HEK293 (cell line): Measurements from ENCODE around the gene MADD.
A peak's percentile ranks its signal among the peaks of the same experiment; 100 is the strongest.

Source experiments
- CTCF ChIA-PET: fragments of 350-600 bp; formaldehyde crosslinking; extraction: SDS; loops from one replicate; lab custom pipeline; 2021; ENCODE audit warnings: antibody characterized with exemption; lab: Yijun Ruan, JAX
- POLR2A ChIA-PET: fragments of 300-600 bp; formaldehyde crosslinking; extraction: SDS; loops from one replicate; lab custom pipeline; 2020; ENCODE audit warnings: antibody characterized with exemption, inconsistent platforms; lab: Yijun Ruan, JAX
- H3K27ac ChIP-seq: fragments of 200-500 bp; sonication (Bioruptor generic); 2 replicates; pipeline ENCODE4 v1.5.1; 2014; ENCODE audit warnings: low read depth, low read length, control low read depth, inconsistent platforms; ENCODE audit errors: extremely low read depth
- H3K36me3 ChIP-seq, 2 experiments: fragments of 200-500 bp in 1 of 2; sonication (Bioruptor generic) in 1 of 2; 1 replicate in 1 of 2; 2 replicates in 1 of 2; pipeline ENCODE4 v1.5.1; 2014 to 2017; ENCODE audit warnings: inconsistent platforms in 2 of 2, low read length in 2 of 2; ENCODE audit not compliant: control insufficient read depth in 2 of 2, insufficient read depth in 1 of 2
- H3K4me1 ChIP-seq: fragments of 200-500 bp; sonication (Bioruptor generic); 2 replicates; pipeline ENCODE4 v1.5.1; 2014; ENCODE audit warnings: mild to moderate bottlenecking, low read length, inconsistent platforms; ENCODE audit not compliant: control insufficient read depth, insufficient read depth
- H3K4me3 ChIP-seq: 2 replicates; pipeline ENCODE4 v1.5.1; 2011; ENCODE audit warnings: low read depth, mild to moderate bottlenecking, control low read depth, low read length, moderate library complexity
- H3K9me3 ChIP-seq: fragments of 200-500 bp; sonication (Bioruptor generic); 2 replicates; pipeline ENCODE4 v1.5.1; 2014; ENCODE audit warnings: low read depth, low read length, inconsistent platforms; ENCODE audit not compliant: control insufficient read depth, insufficient read depth
- EGR2 ChIP-seq: fragments of 450-650 bp; formaldehyde crosslinking; IDR thresholded peaks from 2 replicates; pipeline ENCODE4 v1.5.1; 2016; ENCODE audit warnings: low read depth, missing biosample characterization, missing genetic modification characterization
- IKZF3 ChIP-seq: fragments of 450-650 bp; IDR thresholded peaks from 2 replicates; pipeline ENCODE4 v1.5.0; 2018; ENCODE audit warnings: missing biosample characterization, mild to moderate bottlenecking, missing genetic modification characterization, moderate library complexity
- OVOL3 ChIP-seq: fragments of 450-650 bp; formaldehyde crosslinking; IDR thresholded peaks from 2 replicates; pipeline ENCODE4 v1.5.1; 2016; ENCODE audit warnings: missing biosample characterization, missing genetic modification characterization
- YY2 ChIP-seq: fragments of 450-650 bp; formaldehyde crosslinking; IDR thresholded peaks from 2 replicates; pipeline ENCODE4 v1.5.1; 2016; ENCODE audit warnings: missing biosample characterization, missing genetic modification characterization
- ZBTB1 ChIP-seq: fragments of 450-650 bp; formaldehyde crosslinking; IDR thresholded peaks from 2 replicates; pipeline ENCODE4 v1.5.1; 2016; ENCODE audit warnings: missing biosample characterization, missing genetic modification characterization
- ZBTB17 ChIP-seq: fragments of 450-650 bp; formaldehyde crosslinking; IDR thresholded peaks from 2 replicates; pipeline ENCODE4 v1.5.1; 2016; ENCODE audit warnings: missing biosample characterization, missing genetic modification characterization
- ZEB2 ChIP-seq: fragments of 450-650 bp; formaldehyde crosslinking; IDR thresholded peaks from 2 replicates; pipeline ENCODE4 v1.5.1; 2016; ENCODE audit warnings: missing biosample characterization, missing genetic modification characterization
- ZFHX2 ChIP-seq: fragments of 450-650 bp; formaldehyde crosslinking; conservative IDR thresholded peaks from 2 replicates; pipeline ENCODE4 v1.5.1; 2016; ENCODE audit warnings: missing biosample characterization, missing genetic modification characterization
- ZNF302 ChIP-seq: fragments of 450-650 bp; formaldehyde crosslinking; IDR thresholded peaks from 2 replicates; pipeline ENCODE4 v1.5.1; 2016; ENCODE audit warnings: missing biosample characterization, missing genetic modification characterization, low read depth
- ZNF394 ChIP-seq: fragments of 450-650 bp; formaldehyde crosslinking; IDR thresholded peaks from 2 replicates; pipeline ENCODE4 v1.5.1; 2016; ENCODE audit warnings: missing biosample characterization, missing genetic modification characterization, mild to moderate bottlenecking, moderate library complexity, borderline replicate concordance
- ZNF426 ChIP-seq: fragments of 450-650 bp; formaldehyde crosslinking; IDR thresholded peaks from 2 replicates; pipeline ENCODE4 v1.5.1; 2017; ENCODE audit warnings: missing biosample characterization, missing genetic modification characterization, mild to moderate bottlenecking, inconsistent platforms, moderate library complexity
- ZNF624 ChIP-seq: fragments of 450-650 bp; formaldehyde crosslinking; IDR thresholded peaks from 2 replicates; pipeline ENCODE4 v1.5.1; 2017; ENCODE audit warnings: missing biosample characterization, missing genetic modification characterization
- TF ChIP-seq, protein P1 (sequence below): fragments of 450-650 bp; formaldehyde crosslinking; conservative IDR thresholded peaks from 2 replicates; pipeline ENCODE4 v1.5.1; 2016; ENCODE audit warnings: low read depth, missing biosample characterization, missing genetic modification characterization
- TF ChIP-seq, protein P2 (sequence below): fragments of 450-650 bp; formaldehyde crosslinking; IDR thresholded peaks from 2 replicates; pipeline ENCODE4 v1.5.0; 2017; ENCODE audit warnings: missing biosample characterization, missing genetic modification characterization, borderline replicate concordance

The MADD gene

DNA sequence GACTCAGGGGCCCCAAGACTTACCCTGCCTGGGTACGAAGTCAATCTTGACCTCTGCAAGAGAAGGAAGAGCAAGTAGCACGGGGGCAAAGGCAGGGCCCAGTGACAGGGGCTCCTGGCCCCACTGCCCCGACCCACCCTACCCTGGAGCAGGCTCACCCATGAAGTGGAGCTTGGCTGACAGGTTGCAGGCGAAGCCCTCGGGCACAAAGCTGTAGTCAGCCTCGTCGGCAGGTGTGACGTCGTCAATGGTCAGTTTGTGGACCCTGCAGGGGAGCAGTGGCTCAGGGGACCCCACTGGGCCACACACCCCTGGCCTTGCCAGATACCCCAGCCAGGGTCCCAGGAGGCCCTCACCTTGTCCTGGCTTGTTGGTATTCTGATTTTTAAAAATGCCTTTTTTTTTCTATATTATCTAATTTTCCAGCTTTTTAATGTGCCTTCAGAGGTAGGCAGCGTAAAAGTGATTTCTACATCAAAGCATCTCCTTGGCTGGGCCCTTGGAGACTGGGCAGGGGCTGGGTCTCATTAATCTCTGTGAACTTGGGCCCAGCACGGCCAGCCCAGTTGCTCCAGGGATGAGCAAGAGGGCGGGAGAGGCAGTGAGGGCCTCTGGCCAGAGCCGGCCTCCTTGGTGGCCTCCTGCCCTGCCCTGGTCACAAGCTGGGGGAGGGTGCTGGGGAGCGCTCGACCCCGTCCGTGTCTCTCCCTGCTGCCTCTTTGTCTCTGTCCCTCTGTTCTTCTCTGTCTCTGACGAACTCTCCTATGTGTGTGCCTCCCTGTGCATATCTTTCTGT, 71.2 kb downstream of the MADD start:
- no peaks in the 10 kb centered on the region for H3K36me3 ChIP-seq
- no peak overlapping the region for H3K27ac ChIP-seq
- POLR2A ChIA-PET, result no interaction called here
- no peak overlapping the region for H3K4me3 ChIP-seq
- CTCF ChIA-PET, result interaction anchor here (2.0 kb wide), 1 partner anchor 14 kb away, joined by 6 read pairs; no protein-coding TSS in a partner anchor
- no peaks in the 10 kb centered on the region for H3K4me1 ChIP-seq
- TF ChIP-seq, protein P1, sequence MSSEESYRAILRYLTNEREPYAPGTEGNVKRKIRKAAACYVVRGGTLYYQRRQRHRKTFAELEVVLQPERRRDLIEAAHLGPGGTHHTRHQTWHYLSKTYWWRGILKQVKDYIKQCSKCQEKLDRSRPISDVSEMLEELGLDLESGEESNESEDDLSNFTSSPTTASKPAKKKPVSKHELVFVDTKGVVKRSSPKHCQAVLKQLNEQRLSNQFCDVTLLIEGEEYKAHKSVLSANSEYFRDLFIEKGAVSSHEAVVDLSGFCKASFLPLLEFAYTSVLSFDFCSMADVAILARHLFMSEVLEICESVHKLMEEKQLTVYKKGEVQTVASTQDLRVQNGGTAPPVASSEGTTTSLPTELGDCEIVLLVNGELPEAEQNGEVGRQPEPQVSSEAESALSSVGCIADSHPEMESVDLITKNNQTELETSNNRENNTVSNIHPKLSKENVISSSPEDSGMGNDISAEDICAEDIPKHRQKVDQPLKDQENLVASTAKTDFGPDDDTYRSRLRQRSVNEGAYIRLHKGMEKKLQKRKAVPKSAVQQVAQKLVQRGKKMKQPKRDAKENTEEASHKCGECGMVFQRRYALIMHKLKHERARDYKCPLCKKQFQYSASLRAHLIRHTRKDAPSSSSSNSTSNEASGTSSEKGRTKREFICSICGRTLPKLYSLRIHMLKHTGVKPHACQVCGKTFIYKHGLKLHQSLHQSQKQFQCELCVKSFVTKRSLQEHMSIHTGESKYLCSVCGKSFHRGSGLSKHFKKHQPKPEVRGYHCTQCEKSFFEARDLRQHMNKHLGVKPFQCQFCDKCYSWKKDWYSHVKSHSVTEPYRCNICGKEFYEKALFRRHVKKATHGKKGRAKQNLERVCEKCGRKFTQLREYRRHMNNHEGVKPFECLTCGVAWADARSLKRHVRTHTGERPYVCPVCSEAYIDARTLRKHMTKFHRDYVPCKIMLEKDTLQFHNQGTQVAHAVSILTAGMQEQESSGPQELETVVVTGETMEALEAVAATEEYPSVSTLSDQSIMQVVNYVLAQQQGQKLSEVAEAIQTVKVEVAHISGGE (tag by site-specific recombination), result no peak
- TF ChIP-seq IKZF3 (tag by site-specific recombination) (no peak), ZNF302 (no peak), ZEB2 (tag by site-specific recombination) (no peak), OVOL3 (tag by site-specific recombination) (no peak), ZNF394 (tag by site-specific recombination) (no peak), ZNF426 (no peak), YY2 (tag by site-specific recombination) (no peak), ZNF624 (tag by site-specific recombination) (no peak), ZBTB17 (no peak)
- TF ChIP-seq, protein P2, sequence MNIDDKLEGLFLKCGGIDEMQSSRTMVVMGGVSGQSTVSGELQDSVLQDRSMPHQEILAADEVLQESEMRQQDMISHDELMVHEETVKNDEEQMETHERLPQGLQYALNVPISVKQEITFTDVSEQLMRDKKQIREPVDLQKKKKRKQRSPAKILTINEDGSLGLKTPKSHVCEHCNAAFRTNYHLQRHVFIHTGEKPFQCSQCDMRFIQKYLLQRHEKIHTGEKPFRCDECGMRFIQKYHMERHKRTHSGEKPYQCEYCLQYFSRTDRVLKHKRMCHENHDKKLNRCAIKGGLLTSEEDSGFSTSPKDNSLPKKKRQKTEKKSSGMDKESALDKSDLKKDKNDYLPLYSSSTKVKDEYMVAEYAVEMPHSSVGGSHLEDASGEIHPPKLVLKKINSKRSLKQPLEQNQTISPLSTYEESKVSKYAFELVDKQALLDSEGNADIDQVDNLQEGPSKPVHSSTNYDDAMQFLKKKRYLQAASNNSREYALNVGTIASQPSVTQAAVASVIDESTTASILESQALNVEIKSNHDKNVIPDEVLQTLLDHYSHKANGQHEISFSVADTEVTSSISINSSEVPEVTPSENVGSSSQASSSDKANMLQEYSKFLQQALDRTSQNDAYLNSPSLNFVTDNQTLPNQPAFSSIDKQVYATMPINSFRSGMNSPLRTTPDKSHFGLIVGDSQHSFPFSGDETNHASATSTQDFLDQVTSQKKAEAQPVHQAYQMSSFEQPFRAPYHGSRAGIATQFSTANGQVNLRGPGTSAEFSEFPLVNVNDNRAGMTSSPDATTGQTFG, result no peak
- H3K9me3 ChIP-seq, result no peaks in the 10 kb centered on the region

- Histone ChIP-seq H3K27ac (no peak overlapping the region), H3K36me3 (no peaks in the 10 kb centered on the region), H3K9me3 (no peaks in the 10 kb centered on the region), H3K4me3 (no peak overlapping the region), H3K4me1 (no peaks in the 10 kb centered on the region)
- POLR2A ChIA-PET, result interaction anchor here (0.6 kb wide), 1 partner anchor 642 kb away, joined by 3 read pairs; the partner anchor contains the start of genes ARHGAP1 and ZNF408
- CTCF ChIA-PET, result interaction anchor here (0.9 to 2.0 kb wide), 2 partner anchors 13 to 32 kb away, joined by 6 read pairs; no protein-coding TSS in a partner anchor
- TF ChIP-seq ZFHX2, result peak; percentile 32; the same call in 1 of the 2 replicates
- TF ChIP-seq ZBTB1 (tag by site-specific recombination), result no peak
- peak; percentile 54; the same call in 1 of the 2 replicates for TF ChIP-seq EGR2 (tag by site-specific recombination)
Observed at GRCh38 chr11:47342036-47342803, 72.3 kb downstream of the MADD start.
